ENCODE data around the gene SMIM24.

SMIM24 gene

GRCh38 chr19:3520166-3521103, 40.1 kb upstream of the SMIM24 start:
- TF ChIP-seq CTCF (IDR thresholded peaks at IDR 0.05; ENCODE audit: low read depth, low read length, missing control alignments) = no peak
- DNase-seq (ENCODE audit: extremely low read depth, low read depth) = no peak
- H3K4me3 ChIP-seq (replicated peaks; ENCODE audit: low read depth, low read length) = no peak overlapping the region

GRCh38 chr19:3519126-3519525, 38.8 kb upstream of the SMIM24 start:
- no peak for TF ChIP-seq CTCF (IDR thresholded peaks at IDR 0.05; ENCODE audit: low read depth, low read length, missing control alignments)
- H3K4me3 ChIP-seq (replicated peaks; ENCODE audit: low read depth, low read length) = no peak overlapping the region
- DNase-seq (ENCODE audit: extremely low read depth, low read depth) = no peak

- TF ChIP-seq CTCF (IDR thresholded peaks at IDR 0.05; ENCODE audit: low read depth, low read length, missing control alignments) = no peak
- DNase-seq (ENCODE audit: extremely low read depth, low read depth) = no peak
- H3K4me3 ChIP-seq (replicated peaks; ENCODE audit: low read depth, low read length) = no peak overlapping the region
These were observed 38.3 kb upstream of the SMIM24 start for GRCh38 chr19:3518659-3519058.

- no peak overlapping the region for H3K4me3 ChIP-seq (replicated peaks; ENCODE audit: low read depth, low read length)
- no peak for DNase-seq (ENCODE audit: extremely low read depth, low read depth)
- TF ChIP-seq CTCF (IDR thresholded peaks at IDR 0.05; ENCODE audit: low read depth, low read length, missing control alignments) = no peak
These were observed 37.9 kb upstream of the SMIM24 start for GRCh38 chr19:3518255-3518654.

- TF ChIP-seq CTCF (IDR thresholded peaks at IDR 0.05; ENCODE audit: low read depth, low read length, missing control alignments) = no peak
- DNase-seq (ENCODE audit: extremely low read depth, low read depth) = no peak
- no peak overlapping the region for H3K4me3 ChIP-seq (replicated peaks; ENCODE audit: low read depth, low read length)
These were observed 37.3 kb upstream of the SMIM24 start for GRCh38 chr19:3517638-3518037.

GRCh38 chr19:3516675-3517207, 36.4 kb upstream of the SMIM24 start:
- TF ChIP-seq CTCF (IDR thresholded peaks at IDR 0.05; ENCODE audit: low read depth, low read length, missing control alignments) = no peak
- no peak overlapping the region for H3K4me3 ChIP-seq (replicated peaks; ENCODE audit: low read depth, low read length)
- no peak for DNase-seq (ENCODE audit: extremely low read depth, low read depth)
